NCI-H226 (cell line): ENCODE data around the gene CCP110.

Experiments
- DNase-seq: peaks from one replicate; pipeline ENCODE4 v3.0.0-alpha.2; 2015

The CCP110 gene

GRCh38 chr16:19523559-19524355 lies at the start of gene CCP110:
TSS of gene CCP110 (plus strand) at chr16:19523942. CDS start at chr16:19527882, 3,940 bp downstream.
- DNase-seq, result peak; percentile 97

- no peak for DNase-seq
These were observed 49.1 kb upstream of the CCP110 start for GRCh38 chr16:19474617-19475016.

GRCh38 chr16:19478505-19478904 lies 45.2 kb upstream of the CCP110 start:
- no peak for DNase-seq

- no peak for DNase-seq
These were observed 44.4 kb upstream of the CCP110 start for GRCh38 chr16:19479302-19479721.

- DNase-seq, result no peak
These were observed 42.4 kb upstream of the CCP110 start for GRCh38 chr16:19481296-19481695.

- no peak for DNase-seq
These were observed 42.0 kb upstream of the CCP110 start for GRCh38 chr16:19481769-19482168.

- DNase-seq, result no peak
These were observed 41.5 kb upstream of the CCP110 start for GRCh38 chr16:19482291-19482690.

GRCh38 chr16:19484096-19484495 lies 39.6 kb upstream of the CCP110 start:
- DNase-seq, result no peak

GRCh38 chr16:19485611-19486010 lies 38.1 kb upstream of the CCP110 start:
- no peak for DNase-seq

GRCh38 chr16:19486051-19486450 lies 37.7 kb upstream of the CCP110 start:
- no peak for DNase-seq

GRCh38 chr16:19486750-19487325 lies 36.9 kb upstream of the CCP110 start:
- DNase-seq, result peak; percentile 27

- DNase-seq, result no peak
These were observed 35.5 kb upstream of the CCP110 start for GRCh38 chr16:19488213-19488640.

GRCh38 chr16:19490619-19491018 lies 33.1 kb upstream of the CCP110 start:
- DNase-seq, result no peak

- DNase-seq, result no peak
These were observed 26.6 kb upstream of the CCP110 start for GRCh38 chr16:19497176-19497575.

GRCh38 chr16:19499006-19499405 lies 24.7 kb upstream of the CCP110 start:
- no peak for DNase-seq

- DNase-seq, result no peak
These were observed 24.3 kb upstream of the CCP110 start for GRCh38 chr16:19499481-19499880.

- peak; percentile 36 for DNase-seq
These were observed 21.2 kb upstream of the CCP110 start for GRCh38 chr16:19502395-19503131.

GRCh38 chr16:19503461-19504075 lies 20.2 kb upstream of the CCP110 start:
- no peak for DNase-seq

GRCh38 chr16:19505600-19506303 lies 18.0 kb upstream of the CCP110 start:
- no peak for DNase-seq

GRCh38 chr16:19506965-19507364 lies 16.8 kb upstream of the CCP110 start:
- no peak for DNase-seq

GRCh38 chr16:19507867-19508266 lies 15.9 kb upstream of the CCP110 start:
- no peak for DNase-seq

GRCh38 chr16:19512297-19512696 lies 11.4 kb upstream of the CCP110 start:
- no peak for DNase-seq
